MM.1S (cell line): ENCODE results near the gene BPIFB1.

Experiments used
- DNase-seq: peaks from one replicate; pipeline ENCODE4 v3.0.0-alpha.2; 2015
- H2AFZ ChIP-seq: fragments of 300-600 bp; sonication (generic); 2 replicates; pipeline ENCODE4 v1.6.0; 2016; ENCODE audit warnings: antibody characterized with exemption, low read length
- H3F3A ChIP-seq: fragments of 300-600 bp; sonication (generic); 2 replicates; pipeline ENCODE4 v1.6.1; 2016; ENCODE audit warnings: mild to moderate bottlenecking, antibody characterized with exemption, low read length, moderate library complexity, mixed read lengths; ENCODE audit not compliant: insufficient read depth
- H3K27ac ChIP-seq: fragments of 300-600 bp; sonication (generic); 2 replicates; pipeline ENCODE4 v1.5.1; 2016; ENCODE audit warnings: mild to moderate bottlenecking, low read length
- H3K27me3 ChIP-seq: fragments of 300-600 bp; sonication (generic); replicated peaks from 2 replicates; pipeline ENCODE4 v1.6.0; 2016; ENCODE audit warnings: low read length; ENCODE audit not compliant: insufficient read depth
- H3K36me3 ChIP-seq: fragments of 300-600 bp; sonication (generic); replicated peaks from 2 replicates; pipeline ENCODE4 v1.6.1; 2016; ENCODE audit warnings: mild to moderate bottlenecking, low read length, mixed read lengths; ENCODE audit not compliant: insufficient read depth
- H3K4me1 ChIP-seq: fragments of 300-600 bp; sonication (generic); 2 replicates; pipeline ENCODE4 v1.6.1; 2016; ENCODE audit warnings: low read length, mixed read lengths
- H3K4me2 ChIP-seq: fragments of 300-600 bp; sonication (generic); 2 replicates; pipeline ENCODE4 v1.6.0; 2016; ENCODE audit warnings: low read depth, low read length
- H3K4me3 ChIP-seq: fragments of 300-600 bp; sonication (generic); 2 replicates; pipeline ENCODE4 v1.5.1; 2016; ENCODE audit warnings: low read length, mixed read lengths
- H3K79me2 ChIP-seq: fragments of 300-600 bp; sonication (generic); 2 replicates; pipeline ENCODE4 v1.6.1; 2016; ENCODE audit warnings: mixed run types, low read length, mixed read lengths
- H3K9ac ChIP-seq: fragments of 300-600 bp; sonication (generic); 2 replicates; pipeline ENCODE4 v1.6.1; 2016; ENCODE audit warnings: low read length, mixed read lengths
- H3K9me2 ChIP-seq: fragments of 300-600 bp; sonication (generic); replicated peaks from 2 replicates; pipeline ENCODE4 v1.6.1; 2016; ENCODE audit warnings: mild to moderate bottlenecking, low read length, mixed read lengths; ENCODE audit not compliant: insufficient read depth
- H3K9me3 ChIP-seq: fragments of 300-600 bp; sonication (generic); replicated peaks from 2 replicates; pipeline ENCODE4 v1.6.1; 2016; ENCODE audit warnings: mild to moderate bottlenecking, low read length, mixed read lengths; ENCODE audit not compliant: insufficient read depth
- H4K20me1 ChIP-seq: fragments of 300-600 bp; sonication (generic); 2 replicates; pipeline ENCODE4 v1.6.1; 2016; ENCODE audit warnings: mild to moderate bottlenecking, low read length, moderate library complexity, mixed read lengths; ENCODE audit not compliant: insufficient read depth
- CTCF ChIP-seq: fragments of 300-600 bp; sonication (generic); IDR thresholded peaks from 2 replicates; pipeline ENCODE4 v1.5.1; 2016; ENCODE audit warnings: antibody characterized with exemption, low read length, mixed read lengths
- EZH2 ChIP-seq: fragments of 300-600 bp; sonication (generic); optimal IDR thresholded peaks from 2 replicates; pipeline ENCODE3; 2017; ENCODE audit warnings: low read depth, mild to moderate bottlenecking, antibody characterized with exemption, low read length, mixed read lengths
- EZH2phosphoT487 ChIP-seq: fragments of 300-600 bp; sonication (generic); IDR thresholded peaks from 2 replicates; pipeline ENCODE4 v1.6.1; 2018; ENCODE audit warnings: antibody characterized with exemption, low read length

Gene BPIFB1

GRCh38 chr20:33333616-33334015, 50.6 kb downstream of the BPIFB1 start:
- no peaks in the 10 kb centered on the region for H3K4me1 ChIP-seq
- H3K79me2 ChIP-seq: no peaks in the 10 kb centered on the region
- H3K36me3 ChIP-seq: no peaks in the 10 kb centered on the region
- peaks cover 52% of the 10 kb centered on the region for H3K27me3 ChIP-seq
- no peak overlapping the region for H3K9ac ChIP-seq
- no peaks in the 10 kb centered on the region for H3F3A ChIP-seq
- H3K9me3 ChIP-seq: no peaks in the 10 kb centered on the region
- no peak overlapping the region for H2AFZ ChIP-seq
- TF ChIP-seq EZH2 (no peak), EZH2phosphoT487 (no peak), CTCF (no peak)
- no peaks in the 10 kb centered on the region for H3K9me2 ChIP-seq
- H3K27ac ChIP-seq: no peak overlapping the region
- H4K20me1 ChIP-seq: no peaks in the 10 kb centered on the region
- no peak for DNase-seq
- H3K4me3 ChIP-seq: no peak overlapping the region
- H3K4me2 ChIP-seq: no peak overlapping the region

- no peaks in the 10 kb centered on the region for H3K4me1 ChIP-seq
- no peaks in the 10 kb centered on the region for H3K79me2 ChIP-seq
- no peak overlapping the region for H3K4me3 ChIP-seq
- no peak overlapping the region for H3K27ac ChIP-seq
- H3K4me2 ChIP-seq: no peak overlapping the region
- H2AFZ ChIP-seq: no peak overlapping the region
- TF ChIP-seq EZH2: no peak
- no peak for TF ChIP-seq EZH2phosphoT487
- TF ChIP-seq CTCF: no peak
- no peak for DNase-seq
- H3F3A ChIP-seq: no peaks in the 10 kb centered on the region
- peaks cover 47% of the 10 kb centered on the region for H3K27me3 ChIP-seq
- H3K36me3 ChIP-seq: no peaks in the 10 kb centered on the region
- no peak overlapping the region for H3K9ac ChIP-seq
- no peaks in the 10 kb centered on the region for H3K9me3 ChIP-seq
- H3K9me2 ChIP-seq: no peaks in the 10 kb centered on the region
- no peaks in the 10 kb centered on the region for H4K20me1 ChIP-seq
Measured at GRCh38 chr20:33334111-33334510, 51.1 kb downstream of the BPIFB1 start.

GRCh38 chr20:33336375-33336774, 53.4 kb downstream of the BPIFB1 start:
- no peak overlapping the region for H3K9ac ChIP-seq
- H3K36me3 ChIP-seq: no peaks in the 10 kb centered on the region
- no peaks in the 10 kb centered on the region for H4K20me1 ChIP-seq
- no peak for DNase-seq
- no peak overlapping the region for H3K4me2 ChIP-seq
- no peak overlapping the region for H2AFZ ChIP-seq
- H3K4me1 ChIP-seq: no peaks in the 10 kb centered on the region
- no peak overlapping the region for H3K4me3 ChIP-seq
- no peaks in the 10 kb centered on the region for H3F3A ChIP-seq
- no peaks in the 10 kb centered on the region for H3K9me3 ChIP-seq
- no peak overlapping the region for H3K27ac ChIP-seq
- peaks cover 27% of the 10 kb centered on the region for H3K27me3 ChIP-seq
- TF ChIP-seq EZH2phosphoT487: no peak
- no peak for TF ChIP-seq EZH2
- no peak for TF ChIP-seq CTCF
- no peaks in the 10 kb centered on the region for H3K9me2 ChIP-seq
- no peaks in the 10 kb centered on the region for H3K79me2 ChIP-seq
